HG02571 (cell line): Measurements from ENCODE around the gene TAF15.

Experiments used
- ATAC-seq: cut with Tn5 transposase; IDR thresholded peaks from one replicate; pipeline ENCODE4 v1.9.1; 2021; ENCODE audit warnings: mild to moderate bottlenecking, moderate library complexity; ENCODE audit not compliant: unreplicated experiment

The TAF15 gene

GRCh38 chr17:35808962-35809854 lies at the start of gene TAF15:
TSS of gene TAF15 (plus strand) at chr17:35809484. CDS start at chr17:35809570, 86 bp downstream.
- ATAC-seq = peak; percentile 91

DNA sequence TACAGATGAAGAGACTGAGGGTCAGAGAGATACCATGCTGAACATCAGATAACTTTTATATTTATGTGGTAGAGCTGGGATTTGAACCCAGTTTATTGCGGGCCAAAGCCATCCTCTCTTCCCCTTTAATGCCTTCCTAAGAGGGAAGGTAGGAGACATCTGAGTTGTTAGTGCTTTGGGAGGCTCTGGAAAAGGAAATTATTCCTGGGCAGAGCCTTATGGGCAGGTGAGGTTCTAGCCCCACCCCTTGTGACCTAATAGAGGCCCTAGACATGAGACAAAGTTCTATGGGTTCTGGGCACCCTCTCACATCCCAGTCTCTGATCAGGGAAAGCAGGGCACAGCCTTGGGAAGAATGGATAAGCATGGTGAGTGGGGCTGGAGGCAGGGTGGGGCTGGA lies 48.7 kb upstream of the TAF15 start, which contains the start of gene C17orf50:
C17orf50 (plus strand) TSS at position 301 of the 400 bp plus-strand sequence; CDS start at position 356, 55 bp downstream.
- no peak for ATAC-seq

GRCh38 chr17:35761601-35762000 lies 47.7 kb upstream of the TAF15 start:
- ATAC-seq = no peak

GRCh38 chr17:35763767-35764122 lies 45.5 kb upstream of the TAF15 start:
- no peak for ATAC-seq

GRCh38 chr17:35764123-35764991 lies 44.9 kb upstream of the TAF15 start:
- ATAC-seq = peak; percentile 72

DNA sequence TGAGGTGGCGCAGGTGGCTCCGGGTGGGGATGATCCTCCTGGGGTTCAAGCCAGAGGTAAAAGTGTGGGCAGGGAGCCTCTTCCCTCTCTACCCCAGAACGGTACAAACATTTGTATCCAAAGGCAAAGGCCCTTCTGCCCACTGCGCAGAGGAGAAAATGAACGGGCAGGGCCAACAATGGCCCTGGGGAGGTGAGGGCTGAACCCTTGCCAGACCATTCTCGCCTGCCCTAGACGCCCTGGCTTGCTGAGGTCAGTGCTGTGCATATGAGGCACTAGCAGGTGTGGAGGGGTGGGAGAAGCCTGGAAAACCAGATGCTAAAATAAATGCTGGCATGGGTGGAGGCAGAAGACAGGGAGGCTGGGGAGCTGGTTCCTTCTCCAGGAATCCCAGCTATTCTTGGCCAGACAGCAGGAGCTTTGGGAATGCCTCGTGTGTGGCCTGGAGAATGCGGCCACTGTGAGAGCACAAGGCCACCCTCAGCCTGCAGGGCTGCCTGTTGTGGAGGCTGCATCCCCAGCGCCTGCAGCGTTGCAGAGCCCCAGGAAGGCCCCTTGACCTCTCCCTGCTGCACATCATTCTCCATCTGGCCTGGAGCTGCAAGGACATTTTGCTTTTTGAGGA lies 44.1 kb upstream of the TAF15 start:
- ATAC-seq = no peak

GRCh38 chr17:35765756-35766488 lies 43.4 kb upstream of the TAF15 start:
- ATAC-seq = no peak

DNA sequence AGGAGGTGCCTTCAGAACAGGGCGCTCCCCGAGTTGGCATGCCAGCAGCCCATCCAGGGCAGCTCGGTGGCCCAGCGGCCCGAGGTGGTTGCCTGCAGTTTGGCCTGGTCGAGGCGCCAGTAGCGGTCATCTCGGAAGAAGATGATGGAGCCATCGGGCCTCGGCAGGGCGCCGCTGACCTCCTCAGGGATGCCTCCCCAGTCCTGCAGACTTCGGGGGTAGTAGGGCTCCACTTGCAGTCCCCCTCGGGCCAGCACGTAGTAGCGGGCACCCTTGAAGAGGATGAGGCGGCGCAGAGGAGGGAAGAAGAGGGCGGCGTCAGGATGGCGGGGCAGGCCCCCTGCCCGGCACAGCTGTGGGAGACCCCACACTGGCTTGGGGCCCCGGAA lies 42.8 kb upstream of the TAF15 start:
- ATAC-seq = no peak

- ATAC-seq = no peak
Measured at GRCh38 chr17:35766903-35767510, 42.3 kb upstream of the TAF15 start.

DNA sequence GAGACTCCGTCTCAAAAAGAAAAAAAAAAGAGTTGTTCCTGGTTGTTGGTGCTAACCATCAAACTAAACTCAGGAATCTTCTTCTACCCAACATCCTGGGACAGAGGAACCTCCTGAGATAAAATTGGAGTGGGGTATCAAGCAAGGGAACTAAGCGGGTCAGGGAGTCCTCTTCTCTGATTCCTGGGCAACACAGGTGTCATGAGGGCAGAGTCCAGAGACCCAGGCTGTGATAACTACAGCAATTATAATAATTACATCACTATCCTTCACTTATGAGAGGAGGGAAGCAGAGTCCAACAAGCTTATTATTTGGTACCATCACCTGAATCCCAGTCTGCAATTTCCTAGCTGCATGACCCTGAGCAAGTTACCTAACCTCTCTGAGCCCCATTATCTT lies 40.5 kb upstream of the TAF15 start:
- ATAC-seq = no peak

DNA sequence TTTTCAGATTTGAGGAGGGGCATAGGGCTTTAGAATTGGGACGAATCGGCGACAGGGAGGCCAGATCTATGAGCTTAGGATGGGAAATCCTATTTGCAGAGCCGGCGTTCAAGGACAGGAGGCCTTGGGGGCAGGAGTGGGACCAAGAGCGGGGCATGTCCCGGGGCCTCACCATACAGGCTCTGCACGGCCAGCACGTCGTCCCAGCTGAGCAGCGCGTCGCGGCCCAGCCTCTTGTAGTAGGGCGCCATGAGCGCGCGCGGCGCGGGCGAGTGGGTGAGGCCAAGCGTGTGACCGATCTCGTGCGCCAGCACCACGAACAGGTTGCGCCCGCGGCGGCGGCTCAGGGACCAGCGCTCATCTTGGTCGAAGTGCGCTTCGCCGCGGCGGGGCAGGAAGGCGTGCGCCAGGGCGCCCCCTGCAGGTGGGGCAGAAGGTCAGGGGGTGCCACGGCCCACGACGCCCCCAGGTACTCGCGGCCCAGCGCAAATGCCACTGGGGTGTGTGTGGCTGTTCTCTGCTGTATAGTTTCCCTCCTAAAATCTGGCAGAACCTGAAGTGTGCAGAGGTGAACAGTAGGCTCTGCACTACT lies 39.3 kb upstream of the TAF15 start:
- ATAC-seq = no peak

- ATAC-seq = no peak
Measured at GRCh38 chr17:35773129-35773528, 36.2 kb upstream of the TAF15 start.

- ATAC-seq = no peak
Measured at GRCh38 chr17:35773679-35774425, 35.4 kb upstream of the TAF15 start.

DNA sequence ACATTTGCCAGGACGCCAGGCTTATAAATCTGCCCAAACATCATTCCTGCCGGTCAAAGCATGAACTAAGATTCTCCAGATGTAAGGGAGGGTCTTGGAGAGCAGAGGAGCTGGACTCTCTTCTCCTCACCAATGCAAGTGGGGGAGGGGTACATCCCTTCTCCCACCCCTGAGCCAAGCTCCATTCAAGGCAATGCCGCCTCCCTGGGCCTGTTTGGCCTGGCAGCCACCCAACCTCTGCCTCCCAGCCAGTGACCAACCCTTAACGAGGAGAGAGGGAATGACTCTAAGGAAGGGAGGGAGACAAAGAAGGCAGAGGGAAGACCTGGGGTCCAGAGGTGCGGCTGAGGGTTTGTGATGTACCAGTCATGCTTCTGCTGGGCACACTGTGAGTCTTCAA lies 34.8 kb upstream of the TAF15 start:
- no peak for ATAC-seq

DNA sequence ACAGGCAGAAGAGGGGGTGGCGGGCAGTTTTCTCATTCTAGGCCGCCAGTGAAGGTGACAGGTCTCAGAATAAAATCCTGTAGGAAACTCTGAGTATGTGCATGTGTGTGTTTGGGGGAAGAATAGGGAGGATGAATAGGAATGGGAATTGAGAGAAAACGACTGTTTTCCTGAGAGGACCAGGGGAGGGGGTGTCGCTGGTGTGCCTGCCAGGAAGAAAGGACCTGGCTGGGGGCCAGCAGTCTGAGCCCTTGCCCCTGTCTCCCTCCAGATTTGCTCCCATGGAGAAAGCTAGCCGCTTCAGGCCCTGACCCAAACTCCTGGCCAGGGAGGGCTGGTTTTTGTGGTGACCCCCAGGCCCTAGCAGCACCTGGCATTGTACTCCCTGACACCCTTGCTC lies 34.2 kb upstream of the TAF15 start:
- ATAC-seq = no peak

GRCh38 chr17:35775583-35775982 lies 33.7 kb upstream of the TAF15 start:
- ATAC-seq = no peak

GRCh38 chr17:35778641-35779196 lies 30.6 kb upstream of the TAF15 start:
- no peak for ATAC-seq

- ATAC-seq = no peak
Measured at GRCh38 chr17:35780950-35781349, 28.3 kb upstream of the TAF15 start.

- no peak for ATAC-seq
Measured at GRCh38 chr17:35784895-35785294, 24.4 kb upstream of the TAF15 start.
